Subcutaneous abdominal adipose tissue (tissue), 5 donors: ENCODE measurements around the gene HSFX3.
"Not testable (repeated sequence)": the region's sequence is repeated elsewhere in the genome, so short reads cannot be mapped to it uniquely, and the experiment has no call there.

Experiments used
- H3K27ac ChIP-seq: one replicate; pipeline ENCODE4 v1.7.0; 2013; ENCODE audit warnings: low read depth, mild to moderate bottlenecking, inconsistent platforms, low read length, moderate library complexity
- H3K27me3 ChIP-seq, 5 donors: one replicate each; pipeline ENCODE4 v1.7.0; 2013; ENCODE audit warnings: low read length in 5 of 5, inconsistent platforms in 1 of 5; ENCODE audit not compliant: control insufficient read depth in 5 of 5, insufficient read depth in 4 of 5
- H3K36me3 ChIP-seq, 5 donors: one replicate each; pipeline ENCODE4 v1.7.0; 2013; ENCODE audit warnings: low read length in 5 of 5; ENCODE audit not compliant: control insufficient read depth in 5 of 5, insufficient read depth in 5 of 5
- H3K4me1 ChIP-seq, 5 donors: one replicate each; pipeline ENCODE4 v1.7.0; 2013; ENCODE audit warnings: low read length in 5 of 5, mild to moderate bottlenecking in 3 of 5, moderate library complexity in 1 of 5; ENCODE audit not compliant: control insufficient read depth in 5 of 5, insufficient read depth in 5 of 5
- H3K4me3 ChIP-seq, 5 donors: one replicate each; pipeline ENCODE4 v1.7.0; 2013; ENCODE audit warnings: low read length in 5 of 5, low read depth in 1 of 5
- H3K9ac ChIP-seq, 5 donors: one replicate each; pipeline ENCODE4 v1.7.0; 2013; ENCODE audit warnings: low read length in 5 of 5, mild to moderate bottlenecking in 4 of 5, moderate library complexity in 3 of 5
- H3K9me3 ChIP-seq, 5 donors: one replicate each; pipeline ENCODE4 v1.7.0; 2013; ENCODE audit warnings: low read length in 5 of 5; ENCODE audit not compliant: control insufficient read depth in 5 of 5
- donor health status: healthy.
- donor health status: healthy.
- donor health status: healthy.
- donor health status: healthy.
- donor health status: healthy.

Gene HSFX3

GRCh38 chrX:149533999-149534398 is 15.7 kb downstream of the HSFX3 start:
- H3K4me1 ChIP-seq, H3K27me3 ChIP-seq, H3K9me3 ChIP-seq, H3K4me3 ChIP-seq, H3K9ac ChIP-seq, H3K27ac ChIP-seq: not testable (repeated sequence)
- H3K36me3 ChIP-seq, result peaks cover 0 to 12% (median 4%) of the 10 kb centered on the region in 5 donors

GRCh38 chrX:149532868-149533267 is 16.9 kb downstream of the HSFX3 start:
- not testable (repeated sequence) for H3K9ac ChIP-seq, H3K27me3 ChIP-seq, H3K4me3 ChIP-seq, H3K27ac ChIP-seq, H3K4me1 ChIP-seq, H3K9me3 ChIP-seq
- H3K36me3 ChIP-seq, result peaks cover 0 to 14% (median 4%) of the 10 kb centered on the region in 5 donors

- H3K4me1 ChIP-seq, result no peaks in the 10 kb centered on the region
- no peak overlapping the region for H3K9ac ChIP-seq
- H3K9me3 ChIP-seq, result no peaks in the 10 kb centered on the region
- H3K36me3 ChIP-seq, result peaks cover 0 to 14% (median 4%) of the 10 kb centered on the region in 5 donors
- no peaks in the 10 kb centered on the region for H3K27me3 ChIP-seq
- H3K27ac ChIP-seq, result no peak overlapping the region
- H3K4me3 ChIP-seq, result no peak overlapping the region
Measured at GRCh38 chrX:149531599-149531998, 18.1 kb downstream of the HSFX3 start.

- peaks cover 0 to 9% (median 0%) of the 10 kb centered on the region in 5 donors for H3K36me3 ChIP-seq
- no peak overlapping the region for H3K9ac ChIP-seq
- H3K9me3 ChIP-seq, result no peaks in the 10 kb centered on the region
- no peak overlapping the region for H3K27ac ChIP-seq
- H3K4me3 ChIP-seq, result no peak overlapping the region
- no peaks in the 10 kb centered on the region for H3K4me1 ChIP-seq
- H3K27me3 ChIP-seq, result peaks cover 0 to 2% (median 0%) of the 10 kb centered on the region in 5 donors
Measured at GRCh38 chrX:149528381-149528780, 21.3 kb downstream of the HSFX3 start.

GRCh38 chrX:149527705-149528104 is 22.0 kb downstream of the HSFX3 start:
- H3K4me1 ChIP-seq, result no peaks in the 10 kb centered on the region
- H3K9ac ChIP-seq, result no peak overlapping the region
- peaks cover 0 to 2% (median 0%) of the 10 kb centered on the region in 5 donors for H3K27me3 ChIP-seq
- no peaks in the 10 kb centered on the region for H3K9me3 ChIP-seq
- H3K36me3 ChIP-seq, result peaks cover 0 to 9% (median 0%) of the 10 kb centered on the region in 5 donors
- H3K4me3 ChIP-seq, result no peak overlapping the region
- H3K27ac ChIP-seq, result no peak overlapping the region

- H3K4me1 ChIP-seq, H3K27me3 ChIP-seq, H3K9ac ChIP-seq, H3K4me3 ChIP-seq, H3K36me3 ChIP-seq, H3K27ac ChIP-seq, H3K9me3 ChIP-seq: not testable (repeated sequence)
Measured at GRCh38 chrX:149526318-149527033, 23.2 kb downstream of the HSFX3 start.

GRCh38 chrX:149525903-149526302 is 23.8 kb downstream of the HSFX3 start:
- H3K27ac ChIP-seq, H3K9ac ChIP-seq, H3K27me3 ChIP-seq: not testable (repeated sequence)

GRCh38 chrX:149525389-149525788 is 24.3 kb downstream of the HSFX3 start:
- H3K27ac ChIP-seq, H3K9me3 ChIP-seq, H3K4me3 ChIP-seq, H3K9ac ChIP-seq, H3K36me3 ChIP-seq, H3K4me1 ChIP-seq, H3K27me3 ChIP-seq: not testable (repeated sequence)

More at GRCh38 chrX:149525903-149526302, 23.8 kb downstream of the HSFX3 start:
- not testable (repeated sequence) for H3K9me3 ChIP-seq, H3K4me3 ChIP-seq, H3K4me1 ChIP-seq, H3K36me3 ChIP-seq

- H3K27me3 ChIP-seq, result peaks cover 0 to 6% (median 0%) of the 10 kb centered on the region in 5 donors
- no peak overlapping the region for H3K27ac ChIP-seq
- no peak overlapping the region for H3K9ac ChIP-seq
- H3K36me3 ChIP-seq, result no peaks in the 10 kb centered on the region
- H3K4me3 ChIP-seq, result no peak overlapping the region
- H3K4me1 ChIP-seq, result no peaks in the 10 kb centered on the region
- H3K9me3 ChIP-seq, result no peaks in the 10 kb centered on the region
Measured at GRCh38 chrX:149522916-149523315, 26.8 kb downstream of the HSFX3 start.

GRCh38 chrX:149521438-149521837 is 28.3 kb downstream of the HSFX3 start:
- H3K36me3 ChIP-seq, result no peaks in the 10 kb centered on the region
- no peak overlapping the region for H3K27ac ChIP-seq
- no peak overlapping the region for H3K4me3 ChIP-seq
- no peaks in the 10 kb centered on the region for H3K4me1 ChIP-seq
- no peaks in the 10 kb centered on the region for H3K9me3 ChIP-seq
- H3K9ac ChIP-seq, result no peak overlapping the region
- H3K27me3 ChIP-seq, result peaks cover 0 to 6% (median 0%) of the 10 kb centered on the region in 5 donors
